ENCODE data around the gene GON4L. TPM values are rescaled to one million over a fixed set of nuclear protein-coding genes. Genes with fewer than 3 reads are reported as not detected.

The GON4L gene
- polyA plus RNA-seq, 1 of the 3 experiments (the other 2 are of a cell fraction) = 16.5 TPM

- no peak overlapping the region for H3K4me3 ChIP-seq (ENCODE audit: low read depth in 2 of 2, low read length in 1 of 2)
- POLR2A ChIA-PET = no interaction called here
These were observed 44.1 kb downstream of the GON4L start for GRCh38 chr1:155812878-155813277.

GRCh38 chr1:155809088-155809487 lies 47.9 kb downstream of the GON4L start:
- no peak for DNase-seq
- Histone ChIP-seq H4K20me1 (ENCODE audit: insufficient read depth) (no peaks in the 10 kb centered on the region), H3K27me3 (ENCODE audit: insufficient read depth) (no peaks in the 10 kb centered on the region), H3K9ac (no peak overlapping the region), H3K9me3 (no peaks in the 10 kb centered on the region), H3K9me2 (no peaks in the 10 kb centered on the region), H3K27ac (ENCODE audit: low read depth in 2 of 2, low read length in 1 of 2) (no peak overlapping the region), H3K4me1 (ENCODE audit: control insufficient read depth in 1 of 2, insufficient read depth in 2 of 2, low read depth in 1 of 2, low read length in 1 of 2) (no peaks in the 10 kb centered on the region), H2AFZ (ENCODE audit: low read depth) (no peak overlapping the region), H3K36me3 (replicated peaks in 1 of 2; ENCODE audit: control insufficient read depth in 1 of 2, insufficient read depth in 2 of 2, low read length in 1 of 2) (peaks cover 21 to 73% of the 10 kb centered on the region in 2 experiments), H3K79me2 (ENCODE audit: insufficient read depth) (peaks cover 6% of the 10 kb centered on the region; the same call in 1 of the 2 replicates), H3K4me3 (ENCODE audit: low read depth in 2 of 2, low read length in 1 of 2) (no peak overlapping the region), H3F3A (replicated peaks; ENCODE audit: insufficient read depth) (peaks cover 3% of the 10 kb centered on the region), H3K4me2 (no peak overlapping the region)
- no peak for TF ChIP-seq ELF1 (IDR thresholded peaks at IDR 0.05)
- TF ChIP-seq RFX5 (IDR thresholded peaks at IDR 0.05; ENCODE audit: low read length) = no peak
- TF ChIP-seq, protein P1, sequence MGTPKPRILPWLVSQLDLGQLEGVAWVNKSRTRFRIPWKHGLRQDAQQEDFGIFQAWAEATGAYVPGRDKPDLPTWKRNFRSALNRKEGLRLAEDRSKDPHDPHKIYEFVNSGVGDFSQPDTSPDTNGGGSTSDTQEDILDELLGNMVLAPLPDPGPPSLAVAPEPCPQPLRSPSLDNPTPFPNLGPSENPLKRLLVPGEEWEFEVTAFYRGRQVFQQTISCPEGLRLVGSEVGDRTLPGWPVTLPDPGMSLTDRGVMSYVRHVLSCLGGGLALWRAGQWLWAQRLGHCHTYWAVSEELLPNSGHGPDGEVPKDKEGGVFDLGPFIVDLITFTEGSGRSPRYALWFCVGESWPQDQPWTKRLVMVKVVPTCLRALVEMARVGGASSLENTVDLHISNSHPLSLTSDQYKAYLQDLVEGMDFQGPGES (IDR thresholded peaks at IDR 0.05; ENCODE audit: low read depth, low read length) = no peak
- no peak for TF ChIP-seq CTCF (IDR thresholded peaks at IDR 0.05)
- TF ChIP-seq SIN3A (IDR thresholded peaks at IDR 0.05; ENCODE audit: borderline replicate concordance, low read depth, low read length) = no peak
- POLR2A ChIA-PET = no interaction called here
- CTCF ChIA-PET = interaction anchor here (1.1 kb wide), 1 partner anchor 31 kb away, joined by 3 read pairs; no protein-coding TSS in a partner anchor
- WGBS (ENCODE audit: low lambda C conversion rate) = 89% methylated on average over 1 of the region's 1 CpG

More at GRCh38 chr1:155812878-155813277, 44.1 kb downstream of the GON4L start:
- no peaks in the 10 kb centered on the region for H3K4me1 ChIP-seq (ENCODE audit: control insufficient read depth in 1 of 2, insufficient read depth in 2 of 2, low read depth in 1 of 2, low read length in 1 of 2)
- no peak for DNase-seq
- H4K20me1 ChIP-seq (ENCODE audit: insufficient read depth) = no peaks in the 10 kb centered on the region
- H3K9me2 ChIP-seq = no peaks in the 10 kb centered on the region
- H3K4me2 ChIP-seq = no peak overlapping the region
- H3K36me3 ChIP-seq (replicated peaks in 1 of 2; ENCODE audit: control insufficient read depth in 1 of 2, insufficient read depth in 2 of 2, low read length in 1 of 2) = peaks cover 41 to 67% of the 10 kb centered on the region in 2 experiments
- no peak overlapping the region for H2AFZ ChIP-seq (ENCODE audit: low read depth)
- no peak overlapping the region for H3K9ac ChIP-seq
- no peak overlapping the region for H3K27ac ChIP-seq (ENCODE audit: low read depth in 2 of 2, low read length in 1 of 2)
- H3F3A ChIP-seq (replicated peaks; ENCODE audit: insufficient read depth) = peaks cover 4% of the 10 kb centered on the region
- no peaks in the 10 kb centered on the region for H3K9me3 ChIP-seq
- WGBS (ENCODE audit: low lambda C conversion rate) = 95% methylated on average over 1 of the region's 1 CpG
- H3K79me2 ChIP-seq (ENCODE audit: insufficient read depth) = peaks cover 6% of the 10 kb centered on the region; the same call in 1 of the 2 replicates
- CTCF ChIA-PET = no interaction called here
- H3K27me3 ChIP-seq (ENCODE audit: insufficient read depth) = no peaks in the 10 kb centered on the region
- TF ChIP-seq EZH2phosphoT487 (IDR thresholded peaks at IDR 0.05; ENCODE audit: borderline replicate concordance, low read depth) (no peak), MXI1 (IDR thresholded peaks at IDR 0.05; ENCODE audit: low read depth, low read length) (no peak), TCF12 (IDR thresholded peaks at IDR 0.05) (no peak), JUND (IDR thresholded peaks at IDR 0.05) (no peak), REST (IDR thresholded peaks at IDR 0.05; ENCODE audit: low read depth, low read length) (no peak), GABPA (IDR thresholded peaks at IDR 0.05; ENCODE audit: low read depth) (no peak), TEAD4 (IDR thresholded peaks at IDR 0.05; ENCODE audit: borderline replicate concordance, insufficient read depth) (no peak)
- TF ChIP-seq, protein P2, sequence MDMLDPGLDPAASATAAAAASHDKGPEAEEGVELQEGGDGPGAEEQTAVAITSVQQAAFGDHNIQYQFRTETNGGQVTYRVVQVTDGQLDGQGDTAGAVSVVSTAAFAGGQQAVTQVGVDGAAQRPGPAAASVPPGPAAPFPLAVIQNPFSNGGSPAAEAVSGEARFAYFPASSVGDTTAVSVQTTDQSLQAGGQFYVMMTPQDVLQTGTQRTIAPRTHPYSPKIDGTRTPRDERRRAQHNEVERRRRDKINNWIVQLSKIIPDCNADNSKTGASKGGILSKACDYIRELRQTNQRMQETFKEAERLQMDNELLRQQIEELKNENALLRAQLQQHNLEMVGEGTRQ (IDR thresholded peaks at IDR 0.05; ENCODE audit: borderline replicate concordance, low read depth, low read length) = no peak
- TF ChIP-seq, protein P3, sequence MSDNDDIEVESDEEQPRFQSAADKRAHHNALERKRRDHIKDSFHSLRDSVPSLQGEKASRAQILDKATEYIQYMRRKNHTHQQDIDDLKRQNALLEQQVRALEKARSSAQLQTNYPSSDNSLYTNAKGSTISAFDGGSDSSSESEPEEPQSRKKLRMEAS (IDR thresholded peaks at IDR 0.05; ENCODE audit: low read depth) = no peak
